SK-N-SH (cell line): ENCODE data around the gene MND1. TPM values are rescaled to one million over a fixed set of nuclear protein-coding genes. Genes with fewer than 3 reads are reported as not detected.

Experiments
- CTCF ChIA-PET: fragments of 300-600, 350-600 bp; formaldehyde crosslinking; extraction: SDS; loops from one replicate; lab custom pipeline; 2021; lab: Yijun Ruan, JAX
- POLR2A ChIA-PET: fragments of 350-600 bp; sonication (Branson Sonifier 250); formaldehyde crosslinking; extraction: SDS; loops from one replicate; lab custom pipeline; 2020; ENCODE audit warnings: antibody characterized with exemption, inconsistent platforms; lab: Yijun Ruan, JAX
- DNase-seq: peaks from one replicate; pipeline ENCODE4 v3.0.0; 2012
- H2AFZ ChIP-seq: fragments of 200-600 bp; sonication (generic); 2 replicates; pipeline ENCODE4 v1.8.1; 2016; ENCODE audit warnings: antibody characterized with exemption, mild to moderate bottlenecking, low read depth
- H3F3A ChIP-seq: fragments of 200-600 bp; sonication (generic); replicated peaks from 2 replicates; pipeline ENCODE3; 2016; ENCODE audit warnings: antibody characterized with exemption, mild to moderate bottlenecking; ENCODE audit not compliant: insufficient read depth
- H3K27ac ChIP-seq, 2 experiments: fragments of 200-500 bp in 1 of 2; fragments of 200-600 bp in 1 of 2; sonication (Bioruptor generic) in 1 of 2; sonication (generic), shearing (Covaris generic) in 1 of 2; 2 replicates each; pipeline versions ENCODE4 v1.5.1 to v1.6.1; 2014 to 2016; ENCODE audit warnings: low read depth in 2 of 2, inconsistent platforms in 1 of 2, low read length in 1 of 2, mild to moderate bottlenecking in 1 of 2, mixed read lengths in 1 of 2
- H3K27me3 ChIP-seq: fragments of 200-600 bp; sonication (generic), shearing (Covaris generic); 2 replicates; pipeline ENCODE4 v1.6.1; 2016; ENCODE audit warnings: mixed run types; ENCODE audit not compliant: insufficient read depth
- H3K36me3 ChIP-seq, 2 experiments: fragments of 200-500 bp in 1 of 2; fragments of 200-600 bp in 1 of 2; sonication (Bioruptor generic) in 1 of 2; sonication (generic) in 1 of 2; replicated peaks in 1 of 2; 2 replicates each; pipeline versions ENCODE3 to v1.5.1; 2014 to 2016; ENCODE audit warnings: low read length in 1 of 2, mild to moderate bottlenecking in 1 of 2; ENCODE audit not compliant: insufficient read depth in 2 of 2, control insufficient read depth in 1 of 2
- H3K4me1 ChIP-seq, 2 experiments: fragments of 200-500 bp in 1 of 2; fragments of 200-600 bp in 1 of 2; sonication (Bioruptor generic) in 1 of 2; sonication (generic), shearing (Covaris generic) in 1 of 2; 2 replicates each; pipeline versions ENCODE4 v1.5.1 to v1.6.1; 2014 to 2016; ENCODE audit warnings: low read depth in 1 of 2, low read length in 1 of 2, mixed run types in 1 of 2; ENCODE audit not compliant: insufficient read depth in 2 of 2, control insufficient read depth in 1 of 2
- H3K4me2 ChIP-seq: fragments of 200-600 bp; sonication (generic), shearing (Covaris generic); 2 replicates; pipeline ENCODE4 v1.6.1; 2017; ENCODE audit warnings: mixed run types
- H3K4me3 ChIP-seq, 2 experiments: fragments of 200-500 bp in 1 of 2; fragments of 200-600 bp in 1 of 2; sonication (Bioruptor generic) in 1 of 2; sonication (generic), shearing (Covaris generic) in 1 of 2; 2 replicates each; pipeline versions ENCODE4 v1.5.1 to v1.8.1; 2014 to 2016; ENCODE audit warnings: low read depth in 2 of 2, inconsistent platforms in 1 of 2, low read length in 1 of 2, mild to moderate bottlenecking in 1 of 2, mixed read lengths in 1 of 2, moderate library complexity in 1 of 2
- H3K79me2 ChIP-seq: fragments of 200-600 bp; sonication (generic); 2 replicates; pipeline ENCODE4 v1.8.1; 2017; ENCODE audit warnings: mild to moderate bottlenecking; ENCODE audit not compliant: insufficient read depth
- H3K9ac ChIP-seq: fragments of 200-600 bp; sonication (generic); 2 replicates; pipeline ENCODE4 v1.6.1; 2017; ENCODE audit warnings: mixed run types
- H3K9me2 ChIP-seq: fragments of 200-600 bp; sonication (generic); 2 replicates; pipeline ENCODE4 v1.6.1; 2017; ENCODE audit warnings: mixed run types
- H3K9me3 ChIP-seq: fragments of 200-600 bp; sonication (generic); 2 replicates; pipeline ENCODE4 v1.6.1; 2017; ENCODE audit warnings: mixed run types, mild to moderate bottlenecking, moderate library complexity
- H4K20me1 ChIP-seq: fragments of 200-600 bp; sonication (generic); 2 replicates; pipeline ENCODE4 v1.6.1; 2017; ENCODE audit warnings: mild to moderate bottlenecking, mixed run types; ENCODE audit not compliant: insufficient read depth
- CHD2 ChIP-seq: fragments of 150-350 bp; IDR thresholded peaks from 2 replicates; pipeline ENCODE4 v1.6.1; 2018; ENCODE audit warnings: low read length; ENCODE audit not compliant: partially characterized antibody
- ELF1 ChIP-seq: IDR thresholded peaks from 2 replicates; pipeline ENCODE4 v1.4.0; 2012
- EZH2phosphoT487 ChIP-seq: fragments of 200-600 bp; sonication (generic); IDR thresholded peaks from 2 replicates; pipeline ENCODE4 v1.6.1; 2017; ENCODE audit warnings: low read depth, mixed run types, mild to moderate bottlenecking, antibody characterized with exemption, moderate library complexity, borderline replicate concordance
- FOSL2 ChIP-seq: IDR thresholded peaks from 2 replicates; pipeline ENCODE4 v1.4.0; 2012; ENCODE audit warnings: low read depth, mild to moderate bottlenecking, moderate library complexity, borderline replicate concordance
- FOXM1 ChIP-seq: IDR thresholded peaks from 2 replicates; pipeline ENCODE4 v1.4.0; 2012; ENCODE audit warnings: low read depth, mild to moderate bottlenecking
- GABPA ChIP-seq: IDR thresholded peaks from 2 replicates; pipeline ENCODE4 v1.4.0; 2012; ENCODE audit warnings: low read depth, mild to moderate bottlenecking
- GATA2 ChIP-seq: sonication (generic); formaldehyde crosslinking; IDR thresholded peaks from 2 replicates; pipeline ENCODE4 v1.5.0; 2020; ENCODE audit warnings: mild to moderate bottlenecking, missing genetic modification reagents
- MXI1 ChIP-seq: IDR thresholded peaks from 2 replicates; pipeline ENCODE4 v1.6.1; 2012; ENCODE audit warnings: mild to moderate bottlenecking, low read depth, low read length, improper control_type of control experiment
- NFIC ChIP-seq: IDR thresholded peaks from 2 replicates; pipeline ENCODE4 v1.4.0; 2012; ENCODE audit warnings: borderline replicate concordance
- POLR2AphosphoS5 ChIP-seq: IDR thresholded peaks from 2 replicates; pipeline ENCODE4 v1.6.1; 2012; ENCODE audit warnings: low read depth, low read length
- RAD21 ChIP-seq: IDR thresholded peaks from 2 replicates; pipeline ENCODE4 v1.6.1; 2012; ENCODE audit warnings: mild to moderate bottlenecking, low read length
- RFX5 ChIP-seq: IDR thresholded peaks from 2 replicates; pipeline ENCODE4 v1.6.1; 2012; ENCODE audit warnings: mild to moderate bottlenecking, improper control_type of control experiment, low read length
- SIN3A ChIP-seq: IDR thresholded peaks from 2 replicates; pipeline ENCODE4 v1.6.1; 2012; ENCODE audit warnings: low read depth, mild to moderate bottlenecking, low read length, moderate library complexity, borderline replicate concordance
- TAF1 ChIP-seq: IDR thresholded peaks from 2 replicates; pipeline ENCODE4 v1.6.1; 2012; ENCODE audit warnings: low read depth, mild to moderate bottlenecking, low read length, moderate library complexity, borderline replicate concordance
- TEAD4 ChIP-seq: IDR thresholded peaks from 2 replicates; pipeline ENCODE4 v1.4.0; 2012; ENCODE audit warnings: mild to moderate bottlenecking, borderline replicate concordance; ENCODE audit not compliant: insufficient read depth
- WGBS: methylation state at CpG from one replicate; pipeline ENCODE4 v1.1.6; 2017; ENCODE audit warnings: low lambda C conversion rate; 5-methylcytosine and 5-hydroxymethylcytosine counted together
- polyA plus RNA-seq, 3 experiments: library from polyadenylated mRNA; depleted of rRNA; stranded (reverse); fragments of >200 nt; gene quantifications; 2 replicates each; pipeline ENCODE4 v1.2.3, GENCODE V29; 2012
- TF ChIP-seq, protein P1 (sequence below): fragments of 150-350 bp; IDR thresholded peaks from 2 replicates; pipeline ENCODE4 v1.6.1; 2017; ENCODE audit warnings: antibody characterized with exemption, low read length, low read depth, borderline replicate concordance
- TF ChIP-seq, protein P2 (sequence below): fragments of 150-350 bp; IDR thresholded peaks from 2 replicates; pipeline ENCODE4 v1.6.1; 2016; ENCODE audit warnings: mild to moderate bottlenecking, low read depth, low read length
- TF ChIP-seq, protein P3 (sequence below): IDR thresholded peaks from 2 replicates; pipeline ENCODE4 v1.4.0; 2012; ENCODE audit warnings: low read depth, borderline replicate concordance
- TF ChIP-seq, protein P4 (sequence below): fragments of 200-600 bp; sonication (generic); IDR thresholded peaks from 2 replicates; pipeline ENCODE4 v1.6.1; 2017; ENCODE audit warnings: antibody characterized with exemption, mild to moderate bottlenecking, moderate library complexity
- TF ChIP-seq, protein P5 (sequence below): IDR thresholded peaks from 2 replicates; pipeline ENCODE4; 2012

The MND1 gene
- polyA plus RNA-seq, 1 of the 3 experiments (the other 2 are of a cell fraction): 2.4 TPM

DNA sequence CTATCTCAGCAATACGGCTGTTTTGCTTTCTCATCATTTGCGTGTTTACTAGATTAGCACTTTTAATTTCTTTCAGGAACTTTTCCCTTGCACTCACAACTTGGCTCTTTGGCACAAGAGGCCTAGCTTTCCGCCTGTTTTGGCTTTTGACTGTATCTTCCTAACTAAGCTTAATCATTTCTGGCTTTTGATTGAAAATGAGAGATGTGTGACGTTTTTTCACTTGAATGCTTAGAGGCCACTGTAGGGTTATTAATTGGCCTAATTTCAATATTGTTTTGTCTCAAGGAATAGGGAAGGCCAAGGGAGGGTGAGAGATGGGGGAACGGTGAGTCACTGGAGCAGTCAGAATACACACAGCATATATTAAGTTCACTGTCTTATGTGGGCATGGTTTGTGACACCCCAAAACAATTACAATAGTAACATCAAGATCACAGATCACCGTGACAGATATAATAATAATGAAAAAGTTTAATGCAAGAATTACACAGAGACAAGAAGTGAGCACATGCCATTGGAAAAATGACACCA, 27.3 kb downstream of the MND1 start:
- Histone ChIP-seq H2AFZ (no peak overlapping the region), H3K27ac (no peak overlapping the region), H3K4me3 (no peak overlapping the region), H3F3A (no peaks in the 10 kb centered on the region), H3K9ac (no peak overlapping the region), H3K27me3 (no peaks in the 10 kb centered on the region), H3K36me3 (peaks cover 2 to 28% of the 10 kb centered on the region in 2 experiments), H4K20me1 (no peaks in the 10 kb centered on the region), H3K4me1 (no peaks in the 10 kb centered on the region), H3K9me3 (peaks cover 12% of the 10 kb centered on the region), H3K4me2 (no peak overlapping the region), H3K79me2 (no peaks in the 10 kb centered on the region), H3K9me2 (no peaks in the 10 kb centered on the region)
- CTCF ChIA-PET: no interaction called here
- no peak for DNase-seq
- POLR2A ChIA-PET: no interaction called here
- TF ChIP-seq ELF1 (no peak), NFIC (no peak), TEAD4 (no peak), RFX5 (no peak), GABPA (no peak), GATA2 (CRISPR knock-in tag) (no peak), POLR2AphosphoS5 (no peak), RAD21 (no peak), MXI1 (no peak), CHD2 (no peak)
- TF ChIP-seq, protein P1, sequence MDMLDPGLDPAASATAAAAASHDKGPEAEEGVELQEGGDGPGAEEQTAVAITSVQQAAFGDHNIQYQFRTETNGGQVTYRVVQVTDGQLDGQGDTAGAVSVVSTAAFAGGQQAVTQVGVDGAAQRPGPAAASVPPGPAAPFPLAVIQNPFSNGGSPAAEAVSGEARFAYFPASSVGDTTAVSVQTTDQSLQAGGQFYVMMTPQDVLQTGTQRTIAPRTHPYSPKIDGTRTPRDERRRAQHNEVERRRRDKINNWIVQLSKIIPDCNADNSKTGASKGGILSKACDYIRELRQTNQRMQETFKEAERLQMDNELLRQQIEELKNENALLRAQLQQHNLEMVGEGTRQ: no peak
- TF ChIP-seq, protein P2, sequence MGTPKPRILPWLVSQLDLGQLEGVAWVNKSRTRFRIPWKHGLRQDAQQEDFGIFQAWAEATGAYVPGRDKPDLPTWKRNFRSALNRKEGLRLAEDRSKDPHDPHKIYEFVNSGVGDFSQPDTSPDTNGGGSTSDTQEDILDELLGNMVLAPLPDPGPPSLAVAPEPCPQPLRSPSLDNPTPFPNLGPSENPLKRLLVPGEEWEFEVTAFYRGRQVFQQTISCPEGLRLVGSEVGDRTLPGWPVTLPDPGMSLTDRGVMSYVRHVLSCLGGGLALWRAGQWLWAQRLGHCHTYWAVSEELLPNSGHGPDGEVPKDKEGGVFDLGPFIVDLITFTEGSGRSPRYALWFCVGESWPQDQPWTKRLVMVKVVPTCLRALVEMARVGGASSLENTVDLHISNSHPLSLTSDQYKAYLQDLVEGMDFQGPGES: no peak
- TF ChIP-seq, protein P3, sequence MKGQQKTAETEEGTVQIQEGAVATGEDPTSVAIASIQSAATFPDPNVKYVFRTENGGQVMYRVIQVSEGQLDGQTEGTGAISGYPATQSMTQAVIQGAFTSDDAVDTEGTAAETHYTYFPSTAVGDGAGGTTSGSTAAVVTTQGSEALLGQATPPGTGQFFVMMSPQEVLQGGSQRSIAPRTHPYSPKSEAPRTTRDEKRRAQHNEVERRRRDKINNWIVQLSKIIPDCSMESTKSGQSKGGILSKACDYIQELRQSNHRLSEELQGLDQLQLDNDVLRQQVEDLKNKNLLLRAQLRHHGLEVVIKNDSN: no peak
- WGBS: 95% methylated on average over 6 of the region's 6 CpGs

DNA sequence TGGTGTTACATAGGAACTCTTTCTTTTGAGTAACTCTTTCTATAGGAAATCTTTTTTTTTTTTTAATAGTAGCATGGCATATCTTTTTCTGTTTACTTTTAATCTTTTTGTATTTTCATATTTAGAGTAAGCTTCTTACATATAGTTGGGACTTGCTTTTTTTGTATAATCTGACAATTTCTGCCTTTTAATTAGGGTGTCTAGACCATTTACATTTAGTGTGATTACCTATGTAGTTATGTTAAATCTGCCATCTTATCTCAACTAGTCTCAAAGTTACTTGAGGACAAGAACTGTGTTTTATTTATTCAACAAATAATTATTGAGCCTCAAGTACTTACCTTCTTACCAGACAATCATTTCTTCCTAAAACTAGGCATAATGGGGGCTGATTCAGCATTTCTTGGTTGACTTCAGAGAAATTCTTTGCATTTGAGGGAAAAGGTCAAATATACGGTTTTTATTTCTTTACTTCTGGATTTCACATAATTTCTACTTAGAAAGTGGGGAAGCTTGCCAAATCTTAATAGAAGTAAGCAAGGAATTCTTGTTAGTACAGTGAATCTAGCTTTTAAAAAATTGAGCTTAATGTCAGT, 28.6 kb downstream of the MND1 start:
- Histone ChIP-seq H2AFZ (no peak overlapping the region), H3K4me3 (no peak overlapping the region), H3K27ac (no peak overlapping the region), H3F3A (no peaks in the 10 kb centered on the region), H3K4me1 (no peaks in the 10 kb centered on the region), H3K9ac (no peak overlapping the region), H3K9me3 (peaks cover 12% of the 10 kb centered on the region), H3K36me3 (peaks cover 2 to 27% of the 10 kb centered on the region in 2 experiments), H4K20me1 (no peaks in the 10 kb centered on the region), H3K4me2 (no peak overlapping the region), H3K9me2 (no peaks in the 10 kb centered on the region), H3K27me3 (no peaks in the 10 kb centered on the region), H3K79me2 (no peaks in the 10 kb centered on the region)
- ChIA-PET CTCF (no interaction called here), POLR2A (no interaction called here)
- DNase-seq: no peak
- 97% methylated on average over 1 of the region's 1 CpG for WGBS
- TF ChIP-seq EZH2phosphoT487: no peak
- no peak for TF ChIP-seq TAF1
- TF ChIP-seq GATA2 (CRISPR knock-in tag): no peak
- TF ChIP-seq, protein P1: no peak
- TF ChIP-seq, protein P4, sequence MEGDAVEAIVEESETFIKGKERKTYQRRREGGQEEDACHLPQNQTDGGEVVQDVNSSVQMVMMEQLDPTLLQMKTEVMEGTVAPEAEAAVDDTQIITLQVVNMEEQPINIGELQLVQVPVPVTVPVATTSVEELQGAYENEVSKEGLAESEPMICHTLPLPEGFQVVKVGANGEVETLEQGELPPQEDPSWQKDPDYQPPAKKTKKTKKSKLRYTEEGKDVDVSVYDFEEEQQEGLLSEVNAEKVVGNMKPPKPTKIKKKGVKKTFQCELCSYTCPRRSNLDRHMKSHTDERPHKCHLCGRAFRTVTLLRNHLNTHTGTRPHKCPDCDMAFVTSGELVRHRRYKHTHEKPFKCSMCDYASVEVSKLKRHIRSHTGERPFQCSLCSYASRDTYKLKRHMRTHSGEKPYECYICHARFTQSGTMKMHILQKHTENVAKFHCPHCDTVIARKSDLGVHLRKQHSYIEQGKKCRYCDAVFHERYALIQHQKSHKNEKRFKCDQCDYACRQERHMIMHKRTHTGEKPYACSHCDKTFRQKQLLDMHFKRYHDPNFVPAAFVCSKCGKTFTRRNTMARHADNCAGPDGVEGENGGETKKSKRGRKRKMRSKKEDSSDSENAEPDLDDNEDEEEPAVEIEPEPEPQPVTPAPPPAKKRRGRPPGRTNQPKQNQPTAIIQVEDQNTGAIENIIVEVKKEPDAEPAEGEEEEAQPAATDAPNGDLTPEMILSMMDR: no peak
- TF ChIP-seq, protein P3: no peak
- TF ChIP-seq FOXM1: no peak
- TF ChIP-seq, protein P5, sequence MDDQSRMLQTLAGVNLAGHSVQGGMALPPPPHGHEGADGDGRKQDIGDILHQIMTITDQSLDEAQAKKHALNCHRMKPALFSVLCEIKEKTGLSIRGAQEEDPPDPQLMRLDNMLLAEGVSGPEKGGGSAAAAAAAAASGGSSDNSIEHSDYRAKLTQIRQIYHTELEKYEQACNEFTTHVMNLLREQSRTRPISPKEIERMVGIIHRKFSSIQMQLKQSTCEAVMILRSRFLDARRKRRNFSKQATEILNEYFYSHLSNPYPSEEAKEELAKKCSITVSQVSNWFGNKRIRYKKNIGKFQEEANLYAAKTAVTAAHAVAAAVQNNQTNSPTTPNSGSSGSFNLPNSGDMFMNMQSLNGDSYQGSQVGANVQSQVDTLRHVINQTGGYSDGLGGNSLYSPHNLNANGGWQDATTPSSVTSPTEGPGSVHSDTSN: no peak
- TF ChIP-seq SIN3A: no peak
- TF ChIP-seq FOSL2: no peak
